GM08714 (cell line): Measurements from ENCODE around the gene CCDC88A.
"Not testable (repeated sequence)": the region's sequence is repeated elsewhere in the genome, so short reads cannot be mapped to it uniquely, and the experiment has no call there.

ENCODE experiments used
- H3K4me3 ChIP-seq: fragments of 200-500 bp; sonication (Bioruptor generic); 2 replicates; pipeline ENCODE4 v1.5.1; 2014; ENCODE audit warnings: mild to moderate bottlenecking, low read length, inconsistent platforms
- ZNF274 ChIP-seq: IDR thresholded peaks from 2 replicates; pipeline ENCODE4 v1.6.1; 2012; ENCODE audit warnings: mild to moderate bottlenecking, low read depth, low read length

The CCDC88A gene

DNA sequence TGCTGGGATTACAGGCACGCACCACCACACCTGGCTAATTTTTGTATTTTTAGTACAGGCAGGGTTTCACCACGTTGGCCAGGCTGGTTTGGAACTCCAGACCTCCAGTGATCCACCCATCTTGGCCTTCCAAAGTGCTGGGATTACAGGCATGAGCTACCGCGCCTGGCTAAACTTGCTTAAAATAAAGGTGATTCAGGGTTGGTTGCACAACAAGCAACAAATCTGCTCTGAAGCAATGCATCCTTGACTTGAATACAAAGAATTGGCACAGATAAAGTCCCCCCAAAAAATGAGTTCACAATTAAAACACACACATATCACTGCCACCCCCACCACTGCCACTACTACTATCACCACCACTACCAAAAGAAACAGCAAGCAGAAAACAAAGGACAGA is 34.9 kb downstream of the CCDC88A start:
- H3K4me3 ChIP-seq: no peak overlapping the region
- no peak for TF ChIP-seq ZNF274

DNA sequence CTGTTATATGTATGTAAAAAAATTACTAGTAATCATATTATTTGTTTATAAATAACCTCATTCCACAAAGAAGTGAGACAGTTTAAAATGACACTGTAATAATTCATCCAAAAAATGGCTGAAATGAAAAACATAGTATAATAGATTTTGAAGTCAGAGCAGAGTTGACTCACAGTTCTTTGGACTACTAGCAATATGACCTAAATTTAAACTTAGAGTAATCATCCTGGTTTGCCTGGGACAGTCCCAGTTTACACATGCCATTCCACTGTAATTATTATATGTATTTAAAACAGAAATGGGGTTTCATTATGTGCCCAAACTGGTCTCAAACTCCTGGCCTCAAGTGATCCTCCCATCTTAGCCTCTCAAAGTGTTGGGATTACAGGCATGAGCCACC is 48.3 kb downstream of the CCDC88A start:
- no peak for TF ChIP-seq ZNF274

DNA sequence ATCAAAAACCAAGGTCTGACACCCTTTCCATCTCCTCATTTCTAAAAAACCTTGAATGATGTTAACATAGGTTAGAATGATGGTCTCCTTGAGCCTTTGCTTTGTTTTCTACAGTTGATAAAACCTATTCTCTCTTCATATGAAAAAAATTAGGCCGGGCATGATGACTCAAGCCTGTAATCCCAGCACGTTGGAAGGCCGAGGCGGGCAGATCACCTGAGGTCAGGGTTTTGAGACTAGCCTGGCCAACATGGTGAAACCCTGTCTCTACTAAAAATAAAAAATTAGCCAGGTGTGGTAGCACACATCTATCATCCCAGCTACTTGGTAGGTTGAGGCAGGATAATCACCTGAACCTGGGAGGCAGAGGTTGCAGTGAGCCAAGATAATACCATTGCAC is 49.4 kb downstream of the CCDC88A start:
- H3K4me3 ChIP-seq: no peak overlapping the region
- TF ChIP-seq ZNF274: no peak

More for the DNA sequence above, 48.3 kb downstream of the CCDC88A start:
- no peak overlapping the region for H3K4me3 ChIP-seq

DNA sequence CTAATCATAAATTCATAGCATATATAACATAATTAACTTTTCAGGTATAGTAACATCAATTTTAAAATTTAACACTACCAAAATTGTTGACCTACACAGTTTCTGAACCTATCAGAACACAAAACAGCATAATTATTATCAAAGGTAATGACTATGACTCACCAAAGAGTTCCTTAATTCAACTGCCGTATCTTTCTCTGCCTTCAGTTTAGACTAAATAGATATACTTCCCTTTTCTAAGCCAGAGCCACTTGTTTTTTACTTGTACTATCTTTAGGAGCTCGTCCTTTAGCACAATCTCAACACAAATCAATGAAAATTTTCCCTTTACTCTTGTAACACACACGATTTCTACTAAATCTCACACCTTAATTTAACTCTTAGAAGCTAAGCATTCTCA is 54.4 kb downstream of the CCDC88A start:
- no peak for TF ChIP-seq ZNF274
- no peak overlapping the region for H3K4me3 ChIP-seq

DNA sequence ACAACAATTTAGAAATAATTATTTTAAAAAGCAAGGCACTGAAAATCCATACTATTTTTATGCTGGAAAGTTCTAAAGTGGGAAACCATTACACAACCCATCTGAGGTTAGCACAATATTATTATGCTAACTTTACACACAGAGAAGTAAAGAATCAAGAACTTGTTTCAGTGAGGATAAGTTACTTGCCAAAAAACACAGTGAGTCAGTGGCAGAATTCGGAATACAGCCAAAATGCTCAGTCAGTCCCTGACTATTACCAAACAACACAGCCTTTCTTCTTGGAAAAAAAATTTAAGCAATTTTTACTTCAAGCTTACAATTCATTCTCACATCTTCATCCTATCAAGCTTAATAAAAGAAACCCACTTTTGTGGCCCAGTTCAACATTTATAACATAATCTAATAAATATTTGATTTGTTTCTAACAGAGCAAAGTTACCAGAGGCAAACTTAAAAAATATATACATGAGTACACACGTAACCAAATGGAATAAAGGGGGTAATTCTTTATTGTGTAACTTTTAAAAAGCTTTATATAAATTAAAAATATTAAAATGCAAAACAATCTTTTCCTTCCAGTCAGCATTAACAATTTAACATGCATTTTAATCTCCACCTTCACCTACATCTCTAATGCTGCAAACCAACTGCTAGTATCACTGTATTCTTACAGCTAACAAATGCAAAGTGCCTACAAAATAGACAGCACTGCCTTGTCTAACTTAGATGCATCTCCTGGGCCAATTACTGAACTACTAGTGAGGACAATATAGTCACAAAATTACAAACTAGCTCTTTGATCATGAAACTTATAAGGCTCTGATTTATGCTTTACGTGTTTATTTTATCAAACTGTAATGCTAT is 55.2 kb downstream of the CCDC88A start:
- no peak for TF ChIP-seq ZNF274
- no peak overlapping the region for H3K4me3 ChIP-seq

DNA sequence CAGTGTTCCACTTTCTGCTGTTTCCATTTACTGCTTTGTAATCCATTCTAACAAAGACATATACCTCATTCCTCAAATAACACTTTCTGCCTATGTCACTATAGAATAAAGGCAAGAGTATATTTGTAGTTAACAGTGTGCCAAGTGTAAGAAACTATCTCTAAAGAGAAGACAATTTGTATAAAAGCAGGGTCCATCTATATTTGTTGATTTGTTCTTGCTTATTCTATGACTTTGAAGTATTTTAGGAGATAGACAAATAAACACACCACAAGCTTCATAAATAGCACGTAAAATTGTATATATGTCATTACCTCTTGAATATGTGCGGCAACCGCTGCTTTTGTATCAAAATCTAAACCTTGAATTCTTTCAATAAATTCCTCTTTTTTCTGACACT is 56.0 kb downstream of the CCDC88A start:
- TF ChIP-seq ZNF274: no peak
- H3K4me3 ChIP-seq: no peak overlapping the region

DNA sequence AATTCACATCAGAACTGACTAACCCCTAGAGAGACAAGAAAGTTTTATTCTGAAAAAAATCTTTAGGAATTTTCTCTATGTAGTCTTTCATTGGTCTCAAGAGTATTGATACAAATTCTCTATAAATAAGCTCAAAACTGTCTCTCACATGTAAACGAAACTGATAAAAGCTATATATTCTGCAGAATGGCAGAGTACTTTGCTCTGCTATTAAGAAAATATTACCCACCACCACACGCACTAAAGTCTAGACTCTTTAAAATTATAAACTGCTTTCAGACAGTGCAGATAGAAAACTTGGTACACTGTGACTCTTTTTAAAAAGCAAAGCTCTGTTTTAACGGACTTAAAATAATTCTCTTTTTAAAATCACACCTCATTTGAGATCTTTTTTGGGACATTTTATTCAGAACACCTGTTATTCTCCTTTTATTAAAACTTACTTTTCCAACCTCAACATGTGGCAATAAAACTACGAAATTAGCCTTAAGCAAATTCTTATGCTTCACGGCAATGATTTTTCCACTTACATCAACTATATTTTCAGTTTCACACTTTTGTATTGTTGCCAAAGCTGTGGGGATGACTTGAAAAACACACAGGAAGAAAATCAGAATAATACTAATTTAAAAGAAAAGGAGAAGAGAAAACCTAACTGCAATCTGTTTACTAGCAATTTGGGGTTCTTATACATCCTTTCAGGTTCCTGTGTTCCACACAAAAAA is 58.0 kb downstream of the CCDC88A start:
- no peak overlapping the region; the same call in 1 of the 2 replicates for H3K4me3 ChIP-seq
- TF ChIP-seq ZNF274: no peak

DNA sequence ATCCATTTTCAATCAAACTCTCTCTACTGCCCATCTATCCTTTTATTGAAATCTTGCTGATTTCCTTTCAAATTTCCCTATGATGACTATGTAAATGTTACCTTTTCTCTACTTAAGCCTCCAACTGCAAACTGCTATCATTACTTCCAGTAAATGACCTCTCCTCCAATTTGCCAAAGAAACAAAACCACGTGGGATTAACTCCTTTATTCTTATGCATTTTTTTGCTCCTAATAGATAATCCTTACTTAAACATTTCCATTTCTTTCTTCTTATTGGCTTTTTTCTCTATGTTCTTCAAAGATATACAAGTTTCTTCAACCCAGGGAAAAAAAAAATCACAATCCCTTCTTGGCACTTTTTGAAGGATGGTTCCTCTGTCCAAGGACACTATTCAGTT is 61.2 kb downstream of the CCDC88A start:
- no peak for TF ChIP-seq ZNF274
- H3K4me3 ChIP-seq: no peak overlapping the region

DNA sequence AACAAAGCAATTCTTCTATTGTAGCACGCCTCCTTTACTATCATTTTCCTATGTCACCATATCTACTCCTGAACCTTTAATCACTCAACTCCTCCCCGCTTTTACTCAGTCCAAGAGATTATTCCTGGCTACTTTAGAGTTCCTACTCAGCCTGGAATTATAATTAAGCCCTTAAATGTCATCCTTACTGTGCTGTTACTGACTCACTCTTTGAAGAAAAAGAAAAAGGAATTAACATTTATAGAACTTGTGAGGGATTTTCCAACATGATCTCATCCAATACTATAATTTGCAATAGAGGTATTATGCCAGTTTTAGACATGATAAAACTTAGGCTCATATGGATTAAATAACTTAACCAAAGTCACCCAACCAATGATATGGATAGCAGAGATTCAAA is 61.7 kb downstream of the CCDC88A start:
- TF ChIP-seq ZNF274: no peak
- no peak overlapping the region for H3K4me3 ChIP-seq

DNA sequence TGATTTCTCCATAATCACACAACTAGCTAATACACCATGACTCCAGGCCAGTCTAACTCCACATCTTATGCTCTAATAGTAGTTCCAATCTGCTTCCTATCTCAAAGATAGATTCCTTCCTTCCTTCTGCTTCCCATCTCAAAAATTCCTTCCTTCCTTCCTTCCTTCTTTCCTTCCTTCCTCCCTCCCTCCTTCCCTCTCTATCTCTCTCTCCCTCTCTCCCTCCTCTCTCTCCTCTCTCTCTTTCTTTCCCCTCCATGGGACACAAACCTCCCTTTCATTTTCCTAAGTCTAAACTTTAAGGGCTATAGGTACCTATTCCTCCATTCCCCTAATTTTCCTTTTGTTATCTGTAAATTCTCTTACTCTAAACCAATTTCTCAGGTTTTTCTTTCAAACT is 62.5 kb downstream of the CCDC88A start:
- no peak overlapping the region for H3K4me3 ChIP-seq
- TF ChIP-seq ZNF274: no peak

DNA sequence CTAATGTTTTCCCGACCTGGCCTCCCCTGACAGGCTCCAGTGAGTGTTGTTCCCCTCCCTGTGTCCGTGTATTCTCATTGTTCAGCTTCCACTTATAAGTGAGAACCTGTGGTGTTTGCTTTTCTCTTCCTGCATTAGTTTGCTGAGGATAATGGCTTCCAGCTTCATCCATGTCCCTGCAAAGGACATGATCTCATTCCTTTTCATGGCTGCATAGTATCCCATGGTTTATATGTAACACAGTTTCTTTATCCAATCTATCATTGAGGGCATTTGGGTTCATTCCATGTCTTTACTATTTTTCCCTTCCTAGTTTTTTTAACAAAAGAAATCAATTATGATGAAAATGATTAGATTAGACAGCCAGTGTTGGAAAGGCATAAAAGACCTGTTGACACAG is 63.5 kb downstream of the CCDC88A start:
- H3K4me3 ChIP-seq: not testable (repeated sequence)

DNA sequence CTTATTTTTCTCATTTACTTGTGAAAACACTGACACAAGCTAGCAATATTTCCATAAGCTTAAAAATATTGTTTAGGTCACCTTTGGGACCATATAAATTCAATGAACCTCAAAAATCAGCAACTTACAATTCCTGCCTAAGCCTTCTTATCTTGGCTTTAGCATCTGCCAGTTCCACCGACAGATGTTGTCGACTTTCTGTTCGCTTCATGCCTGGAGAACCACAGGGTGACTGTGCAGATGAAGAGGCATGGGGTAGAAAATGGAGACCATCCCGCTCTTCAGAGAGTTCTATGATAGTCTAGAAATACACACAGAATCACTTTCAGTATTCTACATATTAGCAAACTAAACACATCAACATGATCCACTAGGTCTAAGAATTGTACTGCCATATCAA is 64.2 kb downstream of the CCDC88A start:
- H3K4me3 ChIP-seq: no peak overlapping the region
- TF ChIP-seq ZNF274: no peak

DNA sequence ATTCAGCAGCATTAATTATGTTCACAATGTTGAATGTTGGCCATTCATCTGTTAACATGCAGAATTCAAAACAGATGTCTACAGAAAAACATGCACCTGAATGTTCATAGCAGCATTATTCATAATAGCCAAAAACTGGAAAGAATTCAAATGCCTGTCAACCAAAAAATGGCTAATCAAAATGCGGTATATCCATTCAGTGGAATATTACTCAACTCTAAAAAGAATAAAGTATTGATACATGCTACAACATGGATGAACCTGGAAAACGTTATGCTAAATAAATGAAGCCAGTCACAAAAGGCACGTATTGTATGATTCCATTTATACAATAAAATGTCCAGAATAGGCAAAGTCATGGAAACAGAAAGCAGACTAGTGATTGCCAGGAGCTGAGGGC is 68.0 kb downstream of the CCDC88A start:
- H3K4me3 ChIP-seq: no peak overlapping the region
- TF ChIP-seq ZNF274: no peak

DNA sequence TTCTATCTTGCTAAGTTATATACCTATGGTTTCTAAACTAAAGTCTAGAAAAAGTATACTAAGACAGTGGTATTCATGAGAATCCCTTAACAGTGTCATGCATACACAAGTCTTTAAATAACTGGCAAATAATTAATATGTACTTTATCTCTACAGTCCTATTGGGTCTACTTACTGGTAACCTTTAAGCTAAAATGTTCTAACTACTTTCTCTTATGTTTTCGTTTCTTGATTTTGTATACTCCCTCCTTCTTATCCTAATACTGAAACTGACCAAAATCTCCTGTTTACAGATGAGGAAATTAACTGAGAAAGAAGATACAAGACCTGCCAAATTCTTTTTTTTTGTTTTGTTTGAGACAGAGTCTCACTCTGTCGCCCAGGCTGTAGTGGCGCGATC is 74.6 kb downstream of the CCDC88A start:
- no peak overlapping the region for H3K4me3 ChIP-seq

DNA sequence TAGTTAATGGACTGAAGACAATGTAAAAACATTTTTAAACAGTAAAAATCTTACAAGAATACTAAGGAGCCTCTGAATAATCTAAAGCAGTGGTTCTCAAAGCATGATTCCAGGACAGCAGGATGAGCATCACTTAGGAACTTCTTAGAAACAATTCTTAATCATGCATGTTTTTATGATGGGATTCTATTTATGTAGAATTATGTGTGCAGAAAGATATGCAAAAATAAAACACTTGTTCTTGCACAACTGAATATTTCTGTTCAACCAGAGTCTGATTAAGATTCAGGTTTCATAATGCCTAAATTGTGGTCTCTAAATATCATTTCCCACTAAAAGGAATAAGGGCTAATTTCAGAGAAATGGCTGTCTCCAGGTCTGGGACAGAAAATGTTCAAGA is 81.4 kb downstream of the CCDC88A start:
- H3K4me3 ChIP-seq: no peak overlapping the region
- TF ChIP-seq ZNF274: no peak

More for the DNA sequence above, 74.6 kb downstream of the CCDC88A start:
- TF ChIP-seq ZNF274: no peak
